ENCODE measurements around the gene PIGQ.

PIGQ gene

DNA sequence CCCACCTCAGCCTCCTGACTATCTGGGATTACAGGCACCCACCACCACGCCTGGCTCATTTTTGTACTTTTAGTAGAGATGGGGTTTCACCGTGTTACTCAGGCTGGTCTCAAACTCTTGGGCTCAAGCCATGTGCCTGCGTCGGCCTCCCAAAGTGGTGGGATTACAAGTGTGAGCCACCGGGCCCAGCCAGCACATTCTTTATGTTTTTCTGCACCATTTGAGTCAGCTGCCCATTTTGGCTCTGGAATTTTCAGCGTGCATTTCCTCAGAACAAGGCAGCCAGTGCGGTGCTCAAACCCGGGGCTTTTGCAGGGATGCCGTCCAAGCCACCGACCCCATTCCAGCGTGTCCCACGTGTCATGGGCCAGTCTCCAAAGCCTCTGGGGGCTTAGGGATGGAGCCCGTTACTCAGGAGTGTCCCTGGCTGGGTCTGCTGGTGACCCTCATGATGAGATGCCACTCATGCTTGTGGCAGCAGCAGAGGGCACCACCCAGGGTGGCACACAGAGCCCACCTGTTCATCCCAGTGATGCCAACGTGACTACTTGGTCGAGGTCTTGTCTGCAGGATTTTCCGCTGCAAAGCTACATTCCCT, 16.4 kb downstream of the PIGQ start:
- Histone ChIP-seq H3K23ac (ENCODE audit: low read depth, low read length, poor library complexity) (no peak overlapping the region), H4K8ac (ENCODE audit: low read depth, low read length) (no peak overlapping the region), H4K91ac (ENCODE audit: low read depth, low read length, poor library complexity) (no peak overlapping the region), H2BK5ac (ENCODE audit: low read length) (no peak overlapping the region), H2AFZ (ENCODE audit: low read length) (no peak overlapping the region), H2BK12ac (ENCODE audit: low read length) (no peak overlapping the region), H3K79me1 (ENCODE audit: low read depth, low read length) (peaks cover 12% of the 10 kb centered on the region), H2AK5ac (ENCODE audit: low read depth, low read length) (no peak overlapping the region), H3K27ac (replicated peaks; ENCODE audit: low read length) (no peak overlapping the region), H3K9me3 (replicated peaks in 1 of 2; ENCODE audit: control insufficient read depth in 2 of 2, insufficient read depth in 1 of 2, low read depth in 1 of 2, low read length in 2 of 2) (no peaks in the 10 kb centered on the region), H3K9ac (ENCODE audit: low read depth, low read length, poor library complexity) (no peak overlapping the region), H3K4me3 (ENCODE audit: low read length in 2 of 2) (no peak overlapping the region), H3K36me3 (replicated peaks in 1 of 2; ENCODE audit: control insufficient read depth in 2 of 2, insufficient read depth in 2 of 2, low read length in 2 of 2) (peaks cover 5 to 9% of the 10 kb centered on the region in 2 donors), H3K27me3 (ENCODE audit: control insufficient read depth in 3 of 3, insufficient read depth in 3 of 3, low read depth in 1 of 3, low read length in 3 of 3) (peaks cover 0 to 23% (median 0%) of the 10 kb centered on the region in 3 experiments), H3K4ac (ENCODE audit: low read length) (no peak overlapping the region), H3K4me1 (ENCODE audit: control insufficient read depth in 2 of 2, insufficient read depth in 1 of 2, low read depth in 1 of 2, low read length in 2 of 2) (peaks cover 14 to 22% of the 10 kb centered on the region in 2 donors), H3K14ac (ENCODE audit: low read length) (no peak overlapping the region), H2BK120ac (ENCODE audit: low read depth, low read length) (no peak overlapping the region), H3K4me2 (ENCODE audit: insufficient read depth, low read length, poor library complexity, severe bottlenecking) (no peak overlapping the region), H3K18ac (ENCODE audit: low read length) (no peak overlapping the region), H2BK15ac (ENCODE audit: low read length) (no peak overlapping the region)
- DNase-seq (ENCODE audit: low spot score): no peak
- no CpG with 5 or more reads among the region's 16 CpGs for WGBS, 2 donors (ENCODE audit: extremely low coverage in 2 of 2, insufficient read length in 2 of 2, insufficient replicate concordance in 1 of 2)

DNA sequence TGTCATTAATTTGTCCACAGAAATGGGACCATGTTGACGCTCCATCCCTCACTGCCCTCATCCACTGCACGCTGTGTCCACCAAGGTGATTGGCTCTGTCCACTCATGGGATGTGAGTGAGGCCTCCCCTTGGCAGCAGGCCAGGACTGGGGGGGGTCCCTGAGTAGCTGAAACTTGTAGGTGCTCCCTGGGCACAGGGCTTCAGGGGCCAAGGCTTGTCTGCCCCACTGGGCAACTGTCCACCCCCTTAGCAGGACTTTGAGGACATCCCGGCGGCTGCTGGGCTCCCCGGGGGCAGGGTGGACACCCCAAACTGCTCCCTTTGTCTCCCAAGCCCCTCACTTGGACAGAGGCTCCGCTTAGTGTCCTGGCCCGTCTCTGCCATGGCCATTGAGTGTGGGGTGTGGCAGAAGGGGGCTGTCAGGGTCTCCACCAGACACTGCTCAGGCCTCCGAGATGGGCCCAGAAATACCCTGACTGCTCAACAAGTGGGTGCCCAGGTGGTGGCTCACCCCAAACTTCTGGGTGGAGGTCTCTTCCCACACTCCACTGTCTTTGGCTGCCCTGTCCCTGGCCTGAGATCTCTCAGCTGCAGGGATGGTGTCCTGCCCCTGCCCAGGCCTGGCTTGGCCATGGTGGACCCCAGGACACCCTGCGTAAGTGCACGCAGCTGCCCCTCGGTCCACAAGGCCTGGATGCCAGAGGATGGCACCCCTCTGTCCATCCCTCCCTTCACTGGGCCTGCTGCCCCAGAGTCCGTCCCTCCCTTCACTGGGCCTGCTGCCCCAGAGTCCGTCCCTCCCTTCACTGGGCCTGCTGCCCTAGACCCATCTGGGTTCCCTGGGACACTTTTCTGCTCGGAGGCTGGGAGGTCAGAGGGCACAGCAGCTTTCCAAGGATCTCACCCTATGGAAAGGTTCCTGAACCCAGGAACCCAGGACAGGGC, 17.1 kb downstream of the PIGQ start:
- H3K9me3 ChIP-seq (replicated peaks in 1 of 2; ENCODE audit: control insufficient read depth in 2 of 2, insufficient read depth in 1 of 2, low read depth in 1 of 2, low read length in 2 of 2): no peaks in the 10 kb centered on the region

DNA sequence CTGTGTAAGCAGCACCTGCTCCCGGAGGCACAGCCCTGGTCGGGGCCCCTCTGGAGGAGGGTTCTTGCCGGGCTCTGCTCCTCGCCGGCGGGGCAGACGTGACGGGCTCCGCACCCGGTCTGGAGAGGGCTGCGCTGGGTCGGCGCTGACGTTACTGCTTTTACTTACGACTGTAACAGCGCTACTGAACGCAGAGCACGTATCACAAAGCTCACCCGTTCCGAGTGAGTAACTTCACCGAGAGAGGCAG, 18.8 kb downstream of the PIGQ start:
- Histone ChIP-seq H3K79me1 (ENCODE audit: low read depth, low read length) (peaks cover 23% of the 10 kb centered on the region), H3K4ac (ENCODE audit: low read length) (peak overlapping the region; percentile 95), H2BK12ac (ENCODE audit: low read length) (peak overlapping the region; percentile 75), H4K8ac (ENCODE audit: low read depth, low read length) (no peak overlapping the region), H3K23ac (ENCODE audit: low read depth, low read length, poor library complexity) (peak overlapping the region; percentile 99), H3K4me1 (ENCODE audit: control insufficient read depth in 2 of 2, insufficient read depth in 1 of 2, low read depth in 1 of 2, low read length in 2 of 2) (peaks cover 16 to 17% of the 10 kb centered on the region in 2 donors), H4K91ac (ENCODE audit: low read depth, low read length, poor library complexity) (no peak overlapping the region), H2BK5ac (ENCODE audit: low read length) (peak overlapping the region; percentile 99), H3K14ac (ENCODE audit: low read length) (peak overlapping the region; percentile 47), H2BK120ac (ENCODE audit: low read depth, low read length) (peak overlapping the region; percentile 61), H2AFZ (ENCODE audit: low read length) (peak overlapping the region; percentile 100), H2BK15ac (ENCODE audit: low read length) (peak overlapping the region; percentile 83), H3K27me3 (ENCODE audit: control insufficient read depth in 3 of 3, insufficient read depth in 3 of 3, low read depth in 1 of 3, low read length in 3 of 3) (peaks cover 0 to 22% (median 0%) of the 10 kb centered on the region in 3 experiments), H3K4me3 (ENCODE audit: low read length in 2 of 2) (peak overlapping the region; percentile 79 to 99), H3K27ac (replicated peaks; ENCODE audit: low read length) (peak overlapping the region; percentile 96), H3K18ac (ENCODE audit: low read length) (peak overlapping the region; percentile 80), H3K4me2 (ENCODE audit: insufficient read depth, low read length, poor library complexity, severe bottlenecking) (peak overlapping the region; percentile 100), H3K36me3 (replicated peaks in 1 of 2; ENCODE audit: control insufficient read depth in 2 of 2, insufficient read depth in 2 of 2, low read length in 2 of 2) (peaks cover 3 to 11% of the 10 kb centered on the region in 2 donors), H3K9me3 (replicated peaks in 1 of 2; ENCODE audit: control insufficient read depth in 2 of 2, insufficient read depth in 1 of 2, low read depth in 1 of 2, low read length in 2 of 2) (no peaks in the 10 kb centered on the region), H2AK5ac (ENCODE audit: low read depth, low read length) (peak overlapping the region; percentile 92), H3K9ac (ENCODE audit: low read depth, low read length, poor library complexity) (peak overlapping the region; percentile 93)
- WGBS, 2 donors (ENCODE audit: extremely low coverage in 2 of 2, insufficient read length in 2 of 2, insufficient replicate concordance in 1 of 2): no CpG with 5 or more reads among the region's 21 CpGs
- DNase-seq (ENCODE audit: low spot score): no peak

More for the DNA sequence above, 17.1 kb downstream of the PIGQ start:
- no peak overlapping the region for H2BK5ac ChIP-seq (ENCODE audit: low read length)
- no peak overlapping the region for H3K4ac ChIP-seq (ENCODE audit: low read length)
- peaks cover 0 to 23% (median 0%) of the 10 kb centered on the region in 3 experiments for H3K27me3 ChIP-seq (ENCODE audit: control insufficient read depth in 3 of 3, insufficient read depth in 3 of 3, low read depth in 1 of 3, low read length in 3 of 3)
- H3K9ac ChIP-seq (ENCODE audit: low read depth, low read length, poor library complexity): peak overlapping the region; percentile 71
- peaks cover 16 to 22% of the 10 kb centered on the region in 2 donors for H3K4me1 ChIP-seq (ENCODE audit: control insufficient read depth in 2 of 2, insufficient read depth in 1 of 2, low read depth in 1 of 2, low read length in 2 of 2)
- WGBS, 2 donors (ENCODE audit: extremely low coverage in 2 of 2, insufficient read length in 2 of 2, insufficient replicate concordance in 1 of 2): no CpG with 5 or more reads among the region's 14 CpGs
- no peak overlapping the region for H4K91ac ChIP-seq (ENCODE audit: low read depth, low read length, poor library complexity)
- no peak overlapping the region for H2BK15ac ChIP-seq (ENCODE audit: low read length)
- H3K27ac ChIP-seq (replicated peaks; ENCODE audit: low read length): no peak overlapping the region
- peaks cover 5 to 8% of the 10 kb centered on the region in 2 donors for H3K36me3 ChIP-seq (replicated peaks in 1 of 2; ENCODE audit: control insufficient read depth in 2 of 2, insufficient read depth in 2 of 2, low read length in 2 of 2)
- DNase-seq (ENCODE audit: low spot score): no peak
- H2BK12ac ChIP-seq (ENCODE audit: low read length): no peak overlapping the region
- H3K4me2 ChIP-seq (ENCODE audit: insufficient read depth, low read length, poor library complexity, severe bottlenecking): no peak overlapping the region
- no peak overlapping the region for H2AK5ac ChIP-seq (ENCODE audit: low read depth, low read length)
- peak overlapping the region; percentile 28 for H3K23ac ChIP-seq (ENCODE audit: low read depth, low read length, poor library complexity)
- H3K79me1 ChIP-seq (ENCODE audit: low read depth, low read length): peaks cover 14% of the 10 kb centered on the region
- H3K18ac ChIP-seq (ENCODE audit: low read length): no peak overlapping the region
- no peak overlapping the region for H2AFZ ChIP-seq (ENCODE audit: low read length)
- no peak overlapping the region for H3K14ac ChIP-seq (ENCODE audit: low read length)
- H3K4me3 ChIP-seq (ENCODE audit: low read length in 2 of 2): no peak overlapping the region
- H2BK120ac ChIP-seq (ENCODE audit: low read depth, low read length): no peak overlapping the region
- no peak overlapping the region for H4K8ac ChIP-seq (ENCODE audit: low read depth, low read length)
